Fibroblast of lung (primary cell): ENCODE measurements around the gene DUSP5. TPM values are rescaled to one million over a fixed set of nuclear protein-coding genes. Genes with fewer than 3 reads are reported as not detected.

ENCODE experiments used
- DNase-seq, 2 donors: peaks; one replicate each; pipeline versions ENCODE4 v3.0.0 to v3.0.0-alpha.2; 2010; ENCODE audit warnings: low read depth in 2 of 2
- H2AFZ ChIP-seq: 2 replicates; pipeline ENCODE4 v1.5.1; 2012; ENCODE audit warnings: low read length, control low read depth, inconsistent platforms
- H3K27ac ChIP-seq: 2 replicates; pipeline ENCODE4 v1.5.1; 2011; ENCODE audit warnings: low read length, control low read depth; ENCODE audit not compliant: insufficient read depth
- H3K27me3 ChIP-seq: 2 replicates; pipeline ENCODE4 v1.5.1; 2011; ENCODE audit warnings: mild to moderate bottlenecking, low read length; ENCODE audit not compliant: control insufficient read depth, insufficient read depth
- H3K36me3 ChIP-seq: 2 replicates; pipeline ENCODE4 v1.5.1; 2011; ENCODE audit warnings: low read length; ENCODE audit not compliant: control insufficient read depth, insufficient read depth
- H3K4me1 ChIP-seq: 2 replicates; pipeline ENCODE4 v1.5.1; 2011; ENCODE audit warnings: low read length; ENCODE audit not compliant: control insufficient read depth, insufficient read depth; ENCODE audit errors: extremely low read depth
- H3K4me2 ChIP-seq: 2 replicates; pipeline ENCODE4 v1.5.1; 2011; ENCODE audit warnings: low read length, control low read depth; ENCODE audit not compliant: insufficient read depth; ENCODE audit errors: extremely low read depth
- H3K4me3 ChIP-seq, 4 experiments: fragments of 200-600 bp in 1 of 4; sonication (generic) in 1 of 4; replicated peaks in 1 of 4; 2 replicates each; pipeline ENCODE4 v1.5.1; 2011 to 2016; ENCODE audit warnings: low read length in 4 of 4, low read depth in 3 of 4, mild to moderate bottlenecking in 3 of 4, control low read depth in 2 of 4, inconsistent platforms in 1 of 4, mixed read lengths in 1 of 4; ENCODE audit not compliant: insufficient read depth in 1 of 4; ENCODE audit errors: control extremely low read depth in 1 of 4
- H3K79me2 ChIP-seq: 2 replicates; pipeline ENCODE4 v1.5.1; 2012; ENCODE audit warnings: mild to moderate bottlenecking, low read length, inconsistent platforms; ENCODE audit not compliant: control insufficient read depth, insufficient read depth
- H3K9ac ChIP-seq: 2 replicates; pipeline ENCODE4 v1.5.1; 2011; ENCODE audit warnings: mild to moderate bottlenecking, low read length, control low read depth; ENCODE audit not compliant: insufficient read depth
- H3K9me3 ChIP-seq: 2 replicates; pipeline ENCODE4 v1.5.1; 2012; ENCODE audit warnings: low read depth, low read length; ENCODE audit not compliant: control insufficient read depth, insufficient read depth
- H4K20me1 ChIP-seq: 2 replicates; pipeline ENCODE4 v1.5.1; 2011; ENCODE audit warnings: low read length; ENCODE audit not compliant: control insufficient read depth, insufficient read depth; ENCODE audit errors: extremely low read depth
- CTCF ChIP-seq, 2 donors: IDR thresholded peaks in 1 of 2; conservative IDR thresholded peaks in 1 of 2; 1 replicate in 1 of 2; 2 replicates in 1 of 2; pipeline ENCODE4 v1.5.1; 2011 to 2012; ENCODE audit warnings: low read length in 2 of 2, control low read depth in 1 of 2, inconsistent platforms in 1 of 2, low read depth in 1 of 2, mild to moderate bottlenecking in 1 of 2
- EZH2 ChIP-seq: IDR thresholded peaks from 2 replicates; pipeline ENCODE4 v1.5.1; 2012; ENCODE audit warnings: low read length, control low read depth, mild to moderate bottlenecking; ENCODE audit errors: missing control alignments
- polyA plus RNA-seq, 2 donors: library from polyadenylated mRNA; depleted of rRNA in 1 of 2; stranded (reverse) in 1 of 2; unstranded in 1 of 2; fragments of >200 nt; gene quantifications; 2 replicates each; pipeline ENCODE4 v1.2.1, GENCODE V29; 2011 to 2012; ENCODE audit warnings: missing spikeins in 1 of 2
- total RNA-seq: library from RNA; depleted of rRNA; stranded (reverse); fragments of >200 nt; gene quantifications from 2 replicates; pipeline ENCODE4 v1.2.1, GENCODE V29; 2014

DUSP5 gene
- total and polyA plus RNA-seq, 2 donors (not counting 1 experiment from before 2014, with no cell fraction given): 27.6 to 37.7 TPM

GRCh38 chr10:110560012-110560411, 62.3 kb downstream of the DUSP5 start:
- H3K36me3 ChIP-seq: no peaks in the 10 kb centered on the region
- no peak overlapping the region for H3K9ac ChIP-seq
- TF ChIP-seq EZH2: no peak
- no peak for TF ChIP-seq CTCF (conservative IDR thresholded peaks at IDR 0.05 in 1 of 2, IDR thresholded peaks at IDR 0.05 in 1 of 2; ENCODE audit: low read depth in 1 of 2, low read length in 2 of 2)
- H4K20me1 ChIP-seq: no peaks in the 10 kb centered on the region
- no peak overlapping the region for H3K4me3 ChIP-seq
- H3K27ac ChIP-seq: no peak overlapping the region
- H3K4me1 ChIP-seq: no peaks in the 10 kb centered on the region
- H3K27me3 ChIP-seq: no peaks in the 10 kb centered on the region
- no peaks in the 10 kb centered on the region for H3K9me3 ChIP-seq
- no peak overlapping the region for H2AFZ ChIP-seq
- H3K79me2 ChIP-seq: no peaks in the 10 kb centered on the region
- DNase-seq: no peak
- H3K4me2 ChIP-seq: no peak overlapping the region

Other genes starting within 250 kb of the DUSP5 start
- 7.2 and 8.9 TPM in 2 replicates for gene SMNDC1, start 193.0 kb upstream of the DUSP5 start, total RNA-seq
- 17.6 and 19.4 TPM in 2 replicates for gene SMNDC1, start 193.0 kb upstream of the DUSP5 start, polyA plus RNA-seq
- gene SMC3, start 69.8 kb downstream of the DUSP5 start, total RNA-seq: 28.8 and 31.9 TPM in 2 replicates
- 25.9 and 28.4 TPM in 2 replicates for gene SMC3, start 69.8 kb downstream of the DUSP5 start, polyA plus RNA-seq
- under 0.01 TPM in 2 replicates for gene RBM20, start 146.4 kb downstream of the DUSP5 start, total RNA-seq
- 0.02 and 0.05 TPM in 2 replicates for gene RBM20, start 146.4 kb downstream of the DUSP5 start, polyA plus RNA-seq